GM18517 (cell line): ENCODE measurements around the gene BRSK1.

ENCODE experiments used
- ATAC-seq: cut with Tn5 transposase; IDR thresholded peaks from one replicate; pipeline ENCODE4 v1.9.1; 2021; ENCODE audit warnings: mild to moderate bottlenecking, moderate library complexity; ENCODE audit not compliant: unreplicated experiment

The BRSK1 gene

DNA sequence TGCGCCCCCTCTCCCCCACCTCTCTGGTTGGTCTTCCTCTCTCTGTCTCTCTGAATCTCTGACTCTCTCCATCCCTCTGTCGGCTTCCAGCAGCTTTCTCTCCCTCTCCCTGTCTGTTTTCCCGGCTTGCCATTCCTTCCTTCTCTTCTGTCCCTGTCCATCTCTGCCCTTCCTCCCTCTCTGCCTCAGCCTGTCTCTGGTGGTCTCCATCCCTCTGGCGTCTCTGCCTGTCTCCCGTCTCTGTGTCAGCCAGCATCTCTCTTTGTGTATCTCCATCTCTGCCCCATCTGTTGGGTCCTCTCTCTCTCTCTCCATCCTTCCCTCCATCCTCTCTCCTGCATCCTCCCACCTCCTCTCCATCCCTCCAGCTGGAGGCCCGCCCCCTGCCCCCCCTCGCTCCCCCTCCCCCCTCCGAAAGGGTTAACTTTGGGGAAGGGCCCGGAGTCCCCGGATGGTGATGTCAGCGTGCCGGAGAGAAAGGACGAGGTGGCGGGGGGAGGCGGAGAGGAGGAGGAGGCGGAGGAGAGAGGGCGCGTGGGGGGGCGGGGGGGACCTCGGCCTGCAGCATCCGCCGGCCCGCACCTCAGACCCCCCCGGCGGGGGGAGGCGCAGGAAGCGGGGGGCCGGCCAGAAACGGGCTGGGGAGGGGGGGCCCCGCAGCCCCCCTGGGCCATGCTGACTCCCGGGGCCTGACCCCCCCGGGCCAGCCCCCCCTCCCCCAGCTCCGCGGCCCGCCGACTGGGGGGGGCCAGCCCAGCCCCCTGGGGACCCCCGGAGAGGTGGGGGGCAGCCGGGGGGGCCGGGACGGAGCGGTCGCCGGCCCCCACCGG lies at the start of gene BRSK1:
TSS of gene BRSK1 (plus strand) at position 450 of the 830 bp plus-strand sequence. CDS start 446 bp downstream, outside the sequence.
- ATAC-seq = no peak

DNA sequence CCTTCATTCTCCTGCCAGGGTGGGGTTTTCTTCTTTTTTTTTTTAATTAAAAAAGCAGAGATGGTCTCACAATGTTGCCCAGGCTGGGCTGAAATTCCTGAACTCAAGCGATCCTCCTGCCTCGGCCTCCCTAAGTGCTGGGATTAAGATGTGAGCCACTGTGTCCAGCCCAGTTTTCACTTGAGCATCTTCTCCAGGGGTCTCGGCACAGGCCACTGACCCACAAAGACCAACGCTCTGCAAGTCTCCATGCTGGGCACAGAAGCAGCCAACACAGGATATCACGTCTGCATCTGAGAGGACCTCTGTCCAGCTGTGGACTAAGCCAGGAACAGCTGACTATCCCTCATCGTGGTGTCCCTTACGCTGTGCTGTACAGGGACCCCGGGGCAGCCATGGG lies 45.8 kb upstream of the BRSK1 start:
- no peak for ATAC-seq

DNA sequence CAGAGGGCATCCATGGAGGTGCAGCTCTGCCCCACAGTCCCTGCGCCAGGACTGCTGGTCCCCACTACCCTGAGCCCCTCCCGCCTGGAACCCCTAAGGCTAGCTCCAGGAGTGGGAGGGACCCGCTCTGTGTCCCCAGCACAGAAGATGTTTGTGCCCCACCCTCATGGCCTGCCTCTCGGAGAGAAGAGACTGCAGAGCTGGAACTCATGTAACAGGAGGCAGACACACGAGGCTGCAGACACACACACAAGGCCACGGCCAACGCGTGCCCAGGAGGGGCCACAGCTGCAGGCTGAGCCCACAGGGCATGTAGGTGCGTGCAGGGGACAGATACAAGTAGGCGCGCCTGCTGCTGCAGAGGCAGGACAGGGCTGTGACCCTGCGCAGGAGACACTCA lies 44.8 kb upstream of the BRSK1 start:
- no peak for ATAC-seq

DNA sequence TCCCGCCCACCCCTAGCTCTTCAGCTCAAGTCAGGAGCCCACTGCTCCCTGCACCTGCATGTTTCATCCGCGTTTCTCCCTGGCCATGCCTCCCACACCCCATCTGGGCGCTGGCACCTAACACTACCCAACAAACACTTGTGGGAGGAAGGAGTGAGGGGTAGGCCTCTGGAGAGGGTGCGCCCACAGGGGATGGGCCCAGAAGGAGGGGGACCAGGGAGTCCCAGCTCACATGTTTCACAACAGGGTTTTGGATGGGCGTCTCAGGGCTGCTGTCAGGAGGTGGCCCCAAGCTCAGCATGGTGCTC lies 43.1 kb upstream of the BRSK1 start:
- no peak for ATAC-seq

DNA sequence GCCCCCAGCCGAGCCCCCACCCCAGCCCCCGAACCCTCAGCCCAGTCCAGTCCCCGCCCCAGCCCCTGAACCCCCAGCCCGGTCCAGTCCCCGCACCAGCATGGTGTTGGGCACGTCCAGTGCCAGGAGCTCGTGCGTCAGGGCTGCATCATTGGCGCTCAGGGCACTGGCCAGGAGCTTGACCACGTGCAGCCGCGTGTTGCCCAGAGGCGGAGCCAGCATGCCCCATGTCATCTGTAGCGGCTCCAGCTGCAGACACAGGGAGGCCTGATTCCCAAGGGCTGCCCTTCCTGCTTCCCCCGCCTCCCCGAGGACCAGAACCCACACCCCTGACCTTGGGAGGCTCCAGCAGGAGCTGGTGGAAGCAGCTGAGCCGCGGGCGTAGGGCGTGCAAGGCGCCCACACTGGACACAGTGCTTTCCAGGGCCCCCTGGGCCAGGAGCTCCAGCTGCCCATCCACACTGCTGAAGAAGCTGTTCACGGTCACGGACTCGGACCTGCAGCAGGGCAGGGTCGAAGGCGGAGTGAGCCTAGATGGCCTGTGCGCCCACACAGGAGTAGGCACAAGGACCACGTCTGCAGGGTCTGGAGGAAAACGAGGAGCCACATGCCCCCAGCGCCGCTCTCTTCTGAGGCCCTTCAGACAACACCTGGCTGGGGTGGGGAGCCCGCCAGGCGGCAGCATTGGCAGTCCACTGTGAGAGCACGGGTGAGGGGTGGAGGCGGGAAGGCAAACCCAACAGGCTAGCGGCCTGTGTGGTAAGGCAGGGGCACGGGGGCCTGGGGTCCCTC lies 42.5 kb upstream of the BRSK1 start:
- no peak for ATAC-seq

DNA sequence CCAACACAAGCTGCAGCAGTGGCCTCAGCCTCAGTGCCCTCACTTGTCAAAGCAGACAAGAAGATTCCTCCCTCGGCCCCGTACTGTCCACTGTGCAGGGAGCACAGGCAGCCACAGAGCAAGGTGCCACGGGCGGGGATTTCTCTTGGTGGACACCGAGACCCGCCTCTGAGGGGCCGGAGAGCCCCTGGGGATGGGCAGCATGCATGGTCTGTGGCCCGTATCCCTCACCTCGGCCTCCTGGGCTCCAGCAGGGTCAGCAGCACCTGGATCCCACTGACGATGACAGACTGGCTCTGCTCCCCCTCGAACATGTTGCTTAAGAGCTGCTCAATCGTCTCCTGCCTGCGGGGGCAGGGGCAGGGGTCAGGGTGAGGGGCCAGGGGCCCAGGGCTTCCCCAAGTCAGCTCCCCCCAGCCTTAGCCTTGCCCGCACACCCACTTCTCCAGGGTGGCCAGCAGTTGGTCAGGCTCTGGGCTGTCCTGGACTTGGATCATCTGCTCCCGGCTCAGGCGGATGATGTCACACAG lies 41.8 kb upstream of the BRSK1 start:
- no peak for ATAC-seq

DNA sequence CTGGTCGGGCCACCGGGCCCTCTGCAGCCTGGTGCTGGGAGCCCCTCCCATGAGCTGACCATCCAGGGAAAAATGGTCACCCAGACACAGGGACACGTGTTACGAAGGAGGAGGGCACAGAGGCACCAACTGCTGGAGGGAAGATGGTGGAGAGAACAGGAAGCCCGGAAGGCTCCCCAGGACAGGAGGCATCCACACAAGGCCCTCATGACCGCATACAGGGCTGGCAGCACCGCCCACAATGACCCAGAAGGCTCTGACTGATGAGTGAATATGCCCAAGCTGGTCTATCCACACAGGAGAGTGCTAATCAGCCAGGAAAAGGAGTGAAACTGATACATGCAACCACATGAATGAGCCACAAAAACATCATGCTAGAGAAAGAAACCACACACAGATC lies 41.3 kb upstream of the BRSK1 start:
- no peak for ATAC-seq

DNA sequence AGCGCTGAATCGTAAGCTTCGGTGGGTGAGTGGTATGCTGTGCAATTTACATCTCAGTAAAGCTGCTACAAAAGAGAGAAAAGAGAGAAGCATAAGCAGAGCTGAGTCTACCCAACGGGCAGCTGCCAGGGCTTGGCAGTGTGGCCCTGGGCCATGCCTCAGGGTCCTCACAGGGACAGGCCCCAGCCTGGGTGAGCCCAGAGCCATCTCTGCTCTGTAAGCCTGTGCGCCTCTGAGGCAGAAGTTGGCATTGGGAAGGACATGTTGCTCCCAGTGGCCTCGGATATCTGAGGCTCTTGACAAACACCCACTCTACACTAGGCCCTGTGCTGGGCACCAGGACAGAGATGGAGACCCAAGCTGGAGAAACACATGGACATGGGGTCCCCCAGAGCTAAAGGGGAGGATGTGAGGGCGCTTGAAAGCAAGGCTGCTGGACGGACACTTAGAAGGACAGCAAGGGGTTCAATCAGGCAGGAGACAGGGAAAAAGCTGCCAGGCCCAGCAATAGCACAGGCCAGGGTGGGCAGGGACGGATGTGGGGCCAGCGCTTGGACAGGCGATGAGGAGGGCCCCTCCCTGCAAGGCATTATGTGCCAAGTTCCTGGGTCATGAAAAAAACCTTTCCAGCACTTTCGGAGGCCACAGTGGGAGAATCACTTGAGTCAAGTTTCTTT lies 39.7 kb upstream of the BRSK1 start:
- ATAC-seq = no peak

DNA sequence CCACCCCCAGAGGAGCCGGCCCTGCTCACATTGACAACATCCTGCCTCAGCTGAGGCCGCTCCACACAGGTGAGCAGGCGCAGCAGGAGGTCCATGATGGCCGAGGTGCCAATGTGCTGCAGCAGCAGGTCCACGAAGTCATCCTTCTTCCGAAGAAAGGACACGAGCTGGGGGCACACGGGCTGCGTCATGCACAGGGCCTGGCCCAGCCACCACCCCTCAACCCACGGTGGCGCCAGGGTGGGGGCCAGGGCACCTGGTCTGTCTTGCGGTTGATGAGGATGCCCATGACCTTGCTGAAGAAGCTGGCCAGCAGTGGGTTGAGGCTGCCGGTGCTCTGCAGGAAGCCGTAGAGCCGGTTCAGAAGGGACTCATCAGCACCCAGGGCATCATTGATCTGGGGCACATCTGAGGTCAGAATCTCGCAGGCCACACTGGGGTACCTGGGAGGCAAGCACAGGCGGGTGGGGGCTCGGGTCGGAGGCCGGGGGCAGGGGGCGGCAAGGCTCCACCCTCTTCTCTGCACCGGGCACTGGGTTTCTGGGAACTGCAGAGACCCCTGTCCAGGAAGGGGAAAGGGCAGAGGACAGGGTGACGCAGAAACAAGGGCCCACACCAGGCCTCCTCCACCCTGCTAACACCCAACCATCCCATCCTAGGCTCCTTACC lies 38.4 kb upstream of the BRSK1 start:
- no peak for ATAC-seq

DNA sequence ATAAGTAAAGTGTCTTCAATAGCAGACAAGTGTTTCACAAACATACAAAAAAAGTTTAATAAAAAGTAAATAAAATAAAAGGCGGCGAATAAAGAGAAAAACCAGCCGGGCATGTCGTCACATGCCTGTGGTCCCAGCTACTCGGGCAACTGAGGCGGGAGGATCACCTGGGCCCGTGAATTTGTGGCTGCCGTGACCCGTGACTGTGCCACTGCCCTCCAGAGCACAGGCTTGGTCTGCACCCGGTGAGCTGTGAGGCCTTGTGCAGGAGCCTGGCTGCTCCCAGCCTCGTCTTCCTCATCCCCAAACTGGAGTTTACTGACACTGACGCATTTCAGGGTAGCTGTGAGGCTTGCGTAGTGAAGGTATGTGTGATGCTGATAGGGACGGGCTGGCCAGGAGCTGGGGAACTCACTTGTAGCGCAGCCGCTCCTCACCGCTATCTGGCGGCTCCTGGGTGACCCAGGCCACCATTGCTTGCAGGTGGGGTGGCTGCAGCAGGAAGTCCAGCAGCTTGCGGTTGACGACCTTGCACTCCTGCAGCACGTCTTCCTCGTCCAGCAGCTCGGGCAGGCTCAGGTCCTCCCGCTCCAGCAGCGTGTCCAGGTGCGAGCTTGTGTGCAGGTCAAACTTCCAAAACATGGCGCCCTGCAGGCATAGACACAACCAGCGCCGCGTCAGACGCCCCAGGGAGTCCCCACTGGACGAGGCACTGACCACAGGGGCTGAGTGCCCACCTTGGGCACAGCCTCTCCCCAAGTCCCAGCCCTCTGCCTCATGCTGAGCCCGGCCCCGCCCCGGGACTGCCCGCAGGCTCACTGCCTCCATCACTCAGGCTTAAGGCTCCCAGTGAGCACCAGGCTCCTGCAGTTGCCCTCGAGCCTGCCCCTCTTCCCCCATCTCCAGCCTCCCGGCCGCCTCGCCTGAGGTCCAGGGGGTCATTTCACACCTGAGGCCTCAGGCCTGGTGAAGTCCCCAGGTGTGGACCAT lies 37.0 kb upstream of the BRSK1 start:
- ATAC-seq = no peak

DNA sequence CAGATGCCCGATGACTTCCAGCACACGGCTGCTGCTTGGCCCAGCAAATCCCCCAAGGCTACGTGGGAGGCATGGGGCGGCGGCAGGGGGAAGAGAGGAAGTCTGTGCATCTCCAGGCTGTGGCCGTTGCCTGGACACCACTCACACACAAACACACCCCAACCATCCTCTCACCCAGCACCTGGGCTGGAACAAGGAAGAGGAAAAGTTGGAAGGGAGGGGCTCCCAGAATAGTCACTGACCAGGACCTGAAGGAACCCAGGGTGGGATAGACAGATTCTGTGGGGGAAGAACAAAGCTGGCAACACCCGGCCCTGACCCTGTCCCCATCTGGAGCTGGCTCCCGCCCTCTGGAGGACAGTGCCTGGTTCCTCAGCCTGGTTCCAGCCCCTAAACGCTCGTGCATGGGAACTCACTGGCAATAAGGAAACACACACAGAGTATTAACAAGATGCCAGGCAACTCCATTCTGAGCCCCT lies 36.1 kb upstream of the BRSK1 start:
- no peak for ATAC-seq

DNA sequence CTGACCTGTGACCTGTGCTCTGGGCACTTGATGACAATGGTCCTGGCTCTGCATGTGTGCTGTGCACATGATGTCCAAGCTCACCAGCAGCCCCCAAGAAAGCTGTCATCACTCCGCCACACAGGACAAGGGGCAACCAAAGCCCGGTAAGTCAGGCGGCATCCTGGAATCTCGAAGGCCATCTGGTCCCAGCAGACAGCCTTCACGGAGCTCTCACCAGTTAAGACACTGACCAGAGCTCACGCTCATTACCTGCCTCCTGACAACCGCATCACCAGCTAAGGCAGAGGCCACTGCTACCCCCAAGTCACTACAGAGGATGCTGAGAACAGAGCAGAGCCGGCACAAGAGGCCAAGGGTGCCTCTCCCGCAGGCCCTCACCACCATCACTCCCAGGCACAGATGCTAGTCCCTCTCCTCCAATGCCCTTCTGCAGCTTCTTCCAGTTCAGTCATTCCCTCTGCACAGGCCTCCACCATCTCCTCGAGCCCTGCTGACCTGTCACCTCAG lies 35.6 kb upstream of the BRSK1 start:
- no peak for ATAC-seq

DNA sequence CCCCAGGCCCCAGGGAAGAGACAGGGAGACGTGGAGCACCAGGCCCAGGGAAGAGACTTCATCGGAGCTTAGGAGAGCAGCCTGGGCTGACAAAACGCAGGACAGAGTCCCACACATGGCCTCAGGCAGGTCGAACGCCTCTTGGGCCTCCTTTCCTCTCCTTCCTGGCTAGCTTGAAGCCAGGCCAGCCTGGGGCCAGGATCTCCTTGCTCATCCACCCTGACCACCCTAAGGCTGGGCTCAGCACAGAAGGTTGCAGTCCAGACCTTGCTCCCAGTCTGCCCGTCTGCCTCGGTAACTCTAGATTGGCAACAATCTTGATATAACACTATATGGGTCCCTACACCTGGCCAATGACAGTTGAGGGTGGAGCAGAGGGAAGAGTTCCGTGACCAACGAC lies 35.1 kb upstream of the BRSK1 start:
- no peak for ATAC-seq

DNA sequence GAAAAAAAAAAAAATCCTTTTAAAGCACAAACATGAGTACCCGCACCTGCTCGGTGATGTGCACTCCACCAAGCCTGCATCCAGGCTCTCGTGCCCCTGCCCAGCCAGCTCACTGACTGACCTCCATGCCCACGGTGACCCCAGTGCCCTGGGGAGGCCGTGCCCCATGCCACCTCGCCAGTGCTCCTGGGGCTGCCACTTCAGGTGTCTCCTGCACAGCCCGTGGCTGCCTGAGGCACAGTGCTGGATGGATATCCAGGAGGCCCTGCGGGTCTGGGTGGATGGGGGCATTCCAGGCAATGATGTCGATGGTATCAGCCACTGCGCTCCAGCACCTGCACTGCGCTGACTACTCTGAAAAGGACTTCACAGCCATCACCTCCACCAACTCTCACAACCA lies 34.0 kb upstream of the BRSK1 start:
- no peak for ATAC-seq

DNA sequence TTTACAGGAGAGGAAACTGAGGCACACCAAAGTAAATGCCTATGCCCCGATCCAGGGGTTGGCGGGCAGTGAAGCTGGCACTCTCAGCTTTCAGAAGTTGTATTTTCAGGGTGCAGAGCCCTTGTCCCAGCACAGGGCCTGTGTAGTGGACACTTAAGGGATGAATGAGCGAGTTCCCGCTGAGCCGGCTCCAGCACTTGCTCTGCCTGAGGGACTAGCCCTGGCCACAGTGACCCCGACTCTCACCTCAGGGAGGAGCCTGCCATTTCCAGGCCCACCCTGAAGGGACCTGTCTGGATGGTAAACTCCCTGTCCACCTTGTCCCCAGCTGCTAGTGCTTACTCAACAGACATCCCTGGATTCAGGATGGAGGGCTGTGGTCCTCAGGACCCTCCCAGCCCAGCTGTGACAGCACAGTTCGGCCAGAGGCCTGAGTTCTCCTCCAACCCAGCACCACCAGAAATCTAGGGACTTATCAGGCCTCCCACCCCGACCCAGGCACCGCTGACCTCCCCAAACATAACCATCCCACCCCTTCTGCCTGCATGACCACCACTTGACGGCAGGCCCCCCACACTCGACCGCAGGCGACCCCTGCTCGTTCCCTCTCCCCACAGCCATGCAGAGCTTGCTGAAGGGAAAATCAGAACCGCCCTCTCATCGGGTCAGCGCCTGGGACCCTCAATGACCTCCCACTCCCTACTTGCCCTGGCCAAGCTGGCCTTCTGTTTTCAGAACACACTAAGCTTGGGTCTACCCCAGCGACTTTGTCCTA lies 33.3 kb upstream of the BRSK1 start:
- no peak for ATAC-seq

DNA sequence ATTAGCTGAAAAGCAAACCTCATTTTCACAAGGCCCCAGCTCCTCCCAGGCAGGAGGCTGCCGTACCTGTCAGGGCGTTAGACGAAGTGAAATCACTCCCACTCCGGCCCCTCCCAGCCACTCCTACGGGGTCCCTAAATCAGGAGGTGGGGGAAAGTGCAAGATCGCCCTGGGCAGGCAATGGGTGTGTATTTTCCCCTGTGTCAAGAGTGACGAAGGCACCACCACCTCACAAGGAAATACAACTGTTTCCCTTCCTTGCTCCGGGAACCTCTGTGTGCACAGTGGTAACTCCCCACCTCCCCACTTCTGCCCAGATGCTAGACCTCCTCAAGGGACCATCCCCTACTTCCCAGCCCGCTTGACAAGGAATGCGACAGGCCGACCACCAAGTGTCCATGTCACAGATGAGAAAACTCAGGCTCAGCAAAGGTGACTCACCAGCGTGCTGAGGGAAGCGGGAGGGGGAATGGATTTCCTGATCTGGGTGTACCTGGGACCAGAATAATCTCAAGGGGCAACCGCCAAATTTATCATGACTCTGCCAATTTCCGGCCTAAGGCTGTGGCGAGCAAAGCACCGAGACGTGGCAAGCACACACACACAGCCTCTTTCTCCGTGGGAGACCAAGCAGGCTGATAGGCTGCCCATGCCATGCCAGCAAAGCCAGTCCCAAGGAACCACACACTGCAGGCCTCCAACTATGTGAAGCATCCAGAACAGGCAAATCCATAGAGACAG lies 32.3 kb upstream of the BRSK1 start:
- no peak for ATAC-seq

DNA sequence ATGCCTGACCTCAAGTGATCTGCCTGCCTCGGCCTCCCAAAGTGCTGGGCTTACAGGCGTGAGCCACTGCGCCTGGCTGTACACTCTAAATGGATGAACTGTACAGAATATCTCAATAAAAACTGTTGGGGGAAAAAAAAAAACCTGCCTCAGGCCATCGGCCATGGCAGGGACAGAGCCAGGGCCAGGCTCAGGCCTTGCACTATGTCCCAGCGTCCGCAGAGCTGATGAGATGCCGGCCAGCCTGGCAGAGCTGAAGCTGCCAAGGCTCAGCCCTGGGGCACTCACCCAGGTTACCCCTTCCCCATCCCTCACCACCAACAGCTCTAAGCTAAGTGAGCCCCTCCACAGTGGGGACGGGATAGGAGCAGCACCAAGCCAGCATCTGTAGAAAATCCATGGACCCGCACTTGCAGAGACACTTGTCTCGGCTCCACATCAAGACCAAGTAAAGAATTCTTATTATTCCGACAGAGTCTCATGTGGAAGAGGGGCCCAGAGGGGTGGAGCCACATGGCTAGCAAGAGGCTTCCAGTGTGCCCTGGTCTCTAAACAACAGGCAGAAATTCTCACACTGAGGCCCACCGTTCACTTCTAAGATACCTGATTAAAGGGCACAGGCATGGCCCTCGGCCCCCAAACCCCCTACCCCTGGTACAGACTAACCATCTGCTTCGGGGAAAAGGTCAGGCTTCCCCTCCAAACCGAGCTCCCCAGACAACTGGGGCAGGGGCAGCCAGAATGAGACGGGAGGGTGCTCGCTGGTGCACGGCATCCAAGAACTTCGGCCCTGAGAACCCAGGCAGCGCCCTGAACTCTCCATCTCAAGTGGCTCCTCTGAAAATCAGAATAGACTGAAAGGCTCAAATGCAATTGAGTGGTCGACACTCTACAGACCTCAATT lies 30.8 kb upstream of the BRSK1 start:
- no peak for ATAC-seq
